ENCODE measurements around the gene PICK1.

The PICK1 gene

GRCh38 chr22:38082986-38083710, 25.9 kb downstream of the PICK1 start:
- H3K79me2 ChIP-seq (ENCODE audit: insufficient read depth, low read depth): no peaks in the 10 kb centered on the region
- H3K36me3 ChIP-seq (ENCODE audit: insufficient read depth): no peaks in the 10 kb centered on the region
- no peak overlapping the region for H3K9ac ChIP-seq
- H2AFZ ChIP-seq (ENCODE audit: low read depth): no peak overlapping the region
- no peak overlapping the region for H3K27ac ChIP-seq
- TF ChIP-seq CTCF (conservative IDR thresholded peaks at IDR 0.05; ENCODE audit: low read depth, low read length): no peak
- H3K27me3 ChIP-seq (ENCODE audit: insufficient read depth, low read depth): no peaks in the 10 kb centered on the region
- no peak overlapping the region for H3K4me2 ChIP-seq
- no peak overlapping the region for H3K4me3 ChIP-seq (IDR thresholded peaks at IDR 0.05; ENCODE audit: insufficient read depth, low read depth, low read length)
- H3K4me1 ChIP-seq (ENCODE audit: low read depth, poor library complexity, severe bottlenecking): no peaks in the 10 kb centered on the region
- no peaks in the 10 kb centered on the region for H4K20me1 ChIP-seq (ENCODE audit: insufficient read depth)

- Histone ChIP-seq H3K27ac (no peak within 1 kb of the TSS), H2AFZ (ENCODE audit: low read depth) (no peak within 1 kb of the TSS), H3K4me3 (IDR thresholded peaks at IDR 0.05; ENCODE audit: insufficient read depth, low read depth, low read length) (no peak within 1 kb of the TSS), H3K4me2 (no peak within 1 kb of the TSS), H3K36me3 (ENCODE audit: insufficient read depth) (no peaks in the 10 kb centered on the region), H3K79me2 (ENCODE audit: insufficient read depth, low read depth) (no peaks in the 10 kb centered on the region), H3K27me3 (ENCODE audit: insufficient read depth, low read depth) (no peaks in the 10 kb centered on the region), H3K9ac (no peak within 1 kb of the TSS), H4K20me1 (ENCODE audit: insufficient read depth) (no peaks in the 10 kb centered on the region), H3K4me1 (ENCODE audit: low read depth, poor library complexity, severe bottlenecking) (no peaks in the 10 kb centered on the region)
- no peak for TF ChIP-seq CTCF (conservative IDR thresholded peaks at IDR 0.05; ENCODE audit: low read depth, low read length)
Measured at GRCh38 chr22:38083931-38084631, 26.9 kb downstream of the PICK1 start, which contains the start of gene SLC16A8. Gene SLC16A8, minus strand, starts transcription at chr22:38084184. Its CDS starts 1,311 bp downstream, at chr22:38082873.

- Histone ChIP-seq H3K9ac (no peak overlapping the region), H3K4me2 (no peak overlapping the region), H3K4me1 (ENCODE audit: low read depth, poor library complexity, severe bottlenecking) (no peaks in the 10 kb centered on the region), H3K27me3 (ENCODE audit: insufficient read depth, low read depth) (no peaks in the 10 kb centered on the region), H3K79me2 (ENCODE audit: insufficient read depth, low read depth) (no peaks in the 10 kb centered on the region), H3K36me3 (ENCODE audit: insufficient read depth) (no peaks in the 10 kb centered on the region), H3K27ac (no peak overlapping the region), H4K20me1 (ENCODE audit: insufficient read depth) (no peaks in the 10 kb centered on the region), H2AFZ (ENCODE audit: low read depth) (no peak overlapping the region), H3K4me3 (IDR thresholded peaks at IDR 0.05; ENCODE audit: insufficient read depth, low read depth, low read length) (no peak overlapping the region)
- TF ChIP-seq CTCF (conservative IDR thresholded peaks at IDR 0.05; ENCODE audit: low read depth, low read length): no peak
Measured at GRCh38 chr22:38085056-38085455, 27.9 kb downstream of the PICK1 start.

GRCh38 chr22:38085501-38085900, 28.3 kb downstream of the PICK1 start:
- H2AFZ ChIP-seq (ENCODE audit: low read depth): no peak overlapping the region
- H3K4me1 ChIP-seq (ENCODE audit: low read depth, poor library complexity, severe bottlenecking): no peaks in the 10 kb centered on the region
- no peak overlapping the region for H3K4me3 ChIP-seq (IDR thresholded peaks at IDR 0.05; ENCODE audit: insufficient read depth, low read depth, low read length)
- no peaks in the 10 kb centered on the region for H4K20me1 ChIP-seq (ENCODE audit: insufficient read depth)
- no peak overlapping the region for H3K4me2 ChIP-seq
- H3K9ac ChIP-seq: no peak overlapping the region
- H3K27me3 ChIP-seq (ENCODE audit: insufficient read depth, low read depth): no peaks in the 10 kb centered on the region
- H3K27ac ChIP-seq: no peak overlapping the region
- no peaks in the 10 kb centered on the region for H3K36me3 ChIP-seq (ENCODE audit: insufficient read depth)
- H3K79me2 ChIP-seq (ENCODE audit: insufficient read depth, low read depth): no peaks in the 10 kb centered on the region
- no peak for TF ChIP-seq CTCF (conservative IDR thresholded peaks at IDR 0.05; ENCODE audit: low read depth, low read length)
